Mammary microvascular endothelial cell (primary cell): ENCODE data around the gene DNAJB5. TPM values are rescaled to one million over a fixed set of nuclear protein-coding genes. Genes with fewer than 3 reads are reported as not detected.

Experiments used
- total RNA-seq: library from RNA; depleted of rRNA; stranded (reverse); fragments of >200 nt; gene quantifications from 2 replicates; pipeline ENCODE4 v1.2.3, GENCODE V29; 2015

The DNAJB5 gene
- total RNA-seq = 5.7 and 8.3 TPM in 2 replicates

GRCh38 chr9:34989003-34989945 is at the start of gene DNAJB5:
Gene DNAJB5 (plus strand): TSS chr9:34989745. CDS start chr9:34990631, 886 bp downstream.

GRCh38 chr9:34957492-34958410 is 31.8 kb upstream of the DNAJB5 start, which contains the start of gene PHF24:
Gene PHF24 (plus strand): TSS chr9:34958285. CDS start chr9:34971299, 13,014 bp downstream.

Other genes with a start within 250 kb of the DNAJB5 start
- gene PHF24, start 31.5 kb upstream of the DNAJB5 start, total RNA-seq = not detected in 2 replicates
- gene VCP, start 82.9 kb downstream of the DNAJB5 start, total RNA-seq = 335 and 349 TPM in 2 replicates
- gene FANCG, start 90.2 kb downstream of the DNAJB5 start, total RNA-seq = 23.0 and 30.5 TPM in 2 replicates
- 9.6 and 9.7 TPM in 2 replicates for gene PIGO, start 106.8 kb downstream of the DNAJB5 start, total RNA-seq
- 178 and 191 TPM in 2 replicates for gene STOML2, start 113.4 kb downstream of the DNAJB5 start, total RNA-seq
- 31.7 and 43.8 TPM in 2 replicates for gene ATOSB, start 126.1 kb downstream of the DNAJB5 start, total RNA-seq
- 33.3 and 35.0 TPM in 2 replicates for gene UNC13B, start 172.3 kb downstream of the DNAJB5 start, total RNA-seq